Cardiac ventricle fibroblast (primary cell): Measurements from ENCODE around the gene CBFB. TPM values are rescaled to one million over a fixed set of nuclear protein-coding genes. Genes with fewer than 3 reads are reported as not detected.

Experiments used
- total RNA-seq: library from RNA; depleted of rRNA; stranded (reverse); fragments of >200 nt; gene quantifications from 2 replicates; pipeline ENCODE4 v1.2.3, GENCODE V29; 2015

The CBFB gene
- 28.8 and 34.8 TPM in 2 replicates for total RNA-seq

GRCh38 chr16:67028696-67029253, at the start of gene CBFB:
TSS of gene CBFB (plus strand) at chr16:67029149. CDS start at chr16:67029408, 259 bp downstream.

DNA sequence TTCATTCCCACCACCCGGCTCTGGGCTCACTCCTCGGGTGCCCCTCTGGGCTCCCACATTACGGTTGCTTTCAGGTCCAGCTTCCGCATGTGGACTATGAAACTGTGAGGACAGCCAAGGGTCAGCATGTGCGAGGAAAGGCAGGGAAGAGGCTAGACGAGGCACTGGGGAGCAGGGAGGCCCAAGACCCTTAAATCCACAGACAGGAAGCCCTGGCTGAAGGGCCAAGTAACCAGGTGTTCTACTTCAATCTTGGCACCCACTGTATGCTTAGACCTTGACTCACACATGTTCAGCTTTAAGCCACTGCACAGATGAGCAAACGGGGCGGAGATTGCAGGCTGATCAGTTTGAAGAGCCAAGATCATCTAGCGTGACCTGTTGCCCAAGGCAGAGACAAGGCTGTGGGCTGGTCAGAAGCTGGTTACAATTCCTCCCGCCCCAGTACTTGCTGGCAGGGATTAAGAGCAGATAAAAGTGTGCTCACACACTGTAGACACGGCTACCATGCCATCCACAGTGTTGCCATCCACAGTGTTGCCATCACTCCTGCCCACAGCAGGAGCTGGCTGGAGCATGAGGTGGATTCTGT, 40.7 kb upstream of the CBFB start, which contains the start of gene CES4A:
Gene CES4A, plus strand, starts transcription at position 393 of the 592 bp plus-strand sequence. Its CDS starts 184 bp downstream, at position 577.

GRCh38 chr16:67109407-67110135, 80.6 kb downstream of the CBFB start, which contains the start of gene PHAF1:
TSS of gene PHAF1 (plus strand) at chr16:67109941. CDS start at chr16:67110176, 235 bp downstream.

Other genes starting within 250 kb of the CBFB start
- gene TERB1, start 227.6 kb upstream of the CBFB start, total RNA-seq: not detected in 2 replicates
- 29.0 and 36.8 TPM in 2 replicates for gene NAE1, start 198.2 kb upstream of the CBFB start, total RNA-seq
- gene CA7, start 184.7 kb upstream of the CBFB start, total RNA-seq: not detected in 2 replicates
- gene PDP2, start 148.6 kb upstream of the CBFB start, total RNA-seq: 8.6 and 10.0 TPM in 2 replicates
- not detected in 2 replicates for gene CDH16, start 110.3 kb upstream of the CBFB start, total RNA-seq
- 1.00 TPM in 1 of 2 replicates, not detected in the other for gene RRAD, start 103.6 kb upstream of the CBFB start, total RNA-seq
- gene CIAO2B, start 94.7 kb upstream of the CBFB start, total RNA-seq: 35.9 and 48.6 TPM in 2 replicates
- 17.9 and 22.6 TPM in 2 replicates for gene CES2, start 93.6 kb upstream of the CBFB start, total RNA-seq
- not detected in 2 replicates for gene CES3, start 67.9 kb upstream of the CBFB start, total RNA-seq
- 2.2 and 4.4 TPM in 2 replicates for gene CES4A, start 40.6 kb upstream of the CBFB start, total RNA-seq
- gene PHAF1, start 80.8 kb downstream of the CBFB start, total RNA-seq: 9.5 and 15.7 TPM in 2 replicates
- 59.2 and 71.5 TPM in 2 replicates for gene B3GNT9, start 121.8 kb downstream of the CBFB start, total RNA-seq
- gene TRADD, start 130.8 kb downstream of the CBFB start, total RNA-seq: 25.2 and 28.0 TPM in 2 replicates
- 17.1 and 20.8 TPM in 2 replicates for gene FBXL8, start 130.8 kb downstream of the CBFB start, total RNA-seq
- gene HSF4, start 135.6 kb downstream of the CBFB start, total RNA-seq: 5.3 and 7.7 TPM in 2 replicates
- 20.3 and 26.3 TPM in 2 replicates for gene NOL3, start 141.4 kb downstream of the CBFB start, total RNA-seq
- 8.7 and 16.3 TPM in 2 replicates for gene MATCAP1, start 154.8 kb downstream of the CBFB start, total RNA-seq
- 0.69 and 1.3 TPM in 2 replicates for gene EXOC3L1, start 161.0 kb downstream of the CBFB start, total RNA-seq
- 49.0 and 49.8 TPM in 2 replicates for gene E2F4, start 163.0 kb downstream of the CBFB start, total RNA-seq
- 0.06 and 0.83 TPM in 2 replicates for gene ELMO3, start 170.0 kb downstream of the CBFB start, total RNA-seq
- 33.8 and 46.5 TPM in 2 replicates for gene TMEM208, start 198.0 kb downstream of the CBFB start, total RNA-seq
- 18.8 and 22.7 TPM in 2 replicates for gene FHOD1, start 218.3 kb downstream of the CBFB start, total RNA-seq
- 0.05 and 0.56 TPM in 2 replicates for gene SLC9A5, start 219.8 kb downstream of the CBFB start, total RNA-seq